Endothelial cell (in vitro differentiated cells): ENCODE measurements around the gene ANKFN1. TPM values are rescaled to one million over a fixed set of nuclear protein-coding genes. Genes with fewer than 3 reads are reported as not detected.

Experiments used
- DNase-seq: peaks from one replicate; pipeline ENCODE4 v3.0.0; 2021; ENCODE audit warnings: low spot score
- H3K27ac Mint-ChIP-seq: one replicate; pipeline ENCODE4 v1.8.0; 2021; ENCODE audit warnings: mixed read lengths, inconsistent platforms; ENCODE audit not compliant: unreplicated experiment
- H3K27me3 Mint-ChIP-seq: one replicate; pipeline ENCODE4 v1.8.0; 2021; ENCODE audit warnings: mild to moderate bottlenecking, moderate library complexity, mixed read lengths, inconsistent platforms; ENCODE audit not compliant: unreplicated experiment
- H3K36me3 Mint-ChIP-seq: one replicate; pipeline ENCODE4 v1.8.0; 2021; ENCODE audit warnings: mild to moderate bottlenecking, low read depth, mixed read lengths, inconsistent platforms; ENCODE audit not compliant: unreplicated experiment
- H3K4me1 Mint-ChIP-seq: one replicate; pipeline ENCODE4 v1.8.0; 2021; ENCODE audit warnings: mild to moderate bottlenecking, mixed read lengths, inconsistent platforms; ENCODE audit not compliant: unreplicated experiment
- H3K4me3 Mint-ChIP-seq: one replicate; pipeline ENCODE4 v1.8.0; 2021; ENCODE audit warnings: mild to moderate bottlenecking, mixed read lengths, inconsistent platforms; ENCODE audit not compliant: unreplicated experiment
- H3K9me3 Mint-ChIP-seq: one replicate; pipeline ENCODE4 v1.8.0; 2021; ENCODE audit warnings: mixed read lengths, inconsistent platforms; ENCODE audit not compliant: unreplicated experiment
- CTCF ChIP-seq: fragments of 200-600 bp; sonication (generic); IDR thresholded peaks from one replicate; pipeline ENCODE4 v1.5.0; 2021; ENCODE audit warnings: antibody characterized with exemption; ENCODE audit not compliant: unreplicated experiment
- total RNA-seq: library from RNA; stranded (reverse); fragmentation: NEBNext Ultra II Directional; extraction: Animal tissue kit (Norgen Biotek cat#: 25700); gene quantifications from one replicate; pipeline ENCODE4 v1.2.1, GENCODE V29; 2021; ENCODE audit not compliant: unreplicated experiment

ANKFN1 gene
- total RNA-seq, 1 donor from 2014 or later = not detected

GRCh38 chr17:56434610-56435009 lies 281.3 kb downstream of the ANKFN1 start:
- H3K4me1 Mint-ChIP-seq = no peaks in the 10 kb centered on the region
- H3K27me3 Mint-ChIP-seq = no peaks in the 10 kb centered on the region
- no peak for DNase-seq
- no peaks in the 10 kb centered on the region for H3K9me3 Mint-ChIP-seq
- no peak overlapping the region for H3K27ac Mint-ChIP-seq
- no peak for TF ChIP-seq CTCF
- H3K4me3 Mint-ChIP-seq = no peak overlapping the region
- H3K36me3 Mint-ChIP-seq = no peaks in the 10 kb centered on the region

GRCh38 chr17:56436142-56436541 lies 282.9 kb downstream of the ANKFN1 start:
- no peaks in the 10 kb centered on the region for H3K27me3 Mint-ChIP-seq
- H3K27ac Mint-ChIP-seq = no peak overlapping the region
- H3K4me3 Mint-ChIP-seq = no peak overlapping the region

GRCh38 chr17:56440419-56440818 lies 287.1 kb downstream of the ANKFN1 start:
- Mint-ChIP-seq H3K27me3 (no peaks in the 10 kb centered on the region), H3K9me3 (peaks cover 4% of the 10 kb centered on the region), H3K27ac (no peak overlapping the region), H3K4me1 (no peaks in the 10 kb centered on the region), H3K4me3 (no peak overlapping the region), H3K36me3 (no peaks in the 10 kb centered on the region)
- TF ChIP-seq CTCF = no peak
- no peak for DNase-seq

More at GRCh38 chr17:56436142-56436541, 282.9 kb downstream of the ANKFN1 start:
- Mint-ChIP-seq H3K4me1 (no peaks in the 10 kb centered on the region), H3K9me3 (no peaks in the 10 kb centered on the region), H3K36me3 (no peaks in the 10 kb centered on the region)
- TF ChIP-seq CTCF = no peak
- no peak for DNase-seq

GRCh38 chr17:56441308-56441707 lies 288.0 kb downstream of the ANKFN1 start:
- H3K9me3 Mint-ChIP-seq = peaks cover 4% of the 10 kb centered on the region
- no peak for TF ChIP-seq CTCF
- DNase-seq = no peak
- no peaks in the 10 kb centered on the region for H3K36me3 Mint-ChIP-seq
- H3K27me3 Mint-ChIP-seq = no peaks in the 10 kb centered on the region
- H3K4me1 Mint-ChIP-seq = no peaks in the 10 kb centered on the region
- H3K27ac Mint-ChIP-seq = no peak overlapping the region
- no peak overlapping the region for H3K4me3 Mint-ChIP-seq

- no peak overlapping the region for H3K4me3 Mint-ChIP-seq
- peaks cover 4% of the 10 kb centered on the region for H3K9me3 Mint-ChIP-seq
- TF ChIP-seq CTCF = no peak
- no peak for DNase-seq
- no peaks in the 10 kb centered on the region for H3K27me3 Mint-ChIP-seq
- H3K4me1 Mint-ChIP-seq = no peaks in the 10 kb centered on the region
- no peak overlapping the region for H3K27ac Mint-ChIP-seq
- no peaks in the 10 kb centered on the region for H3K36me3 Mint-ChIP-seq
These were observed 292.6 kb downstream of the ANKFN1 start for GRCh38 chr17:56445692-56446411.
